Measurements from ENCODE around the gene IL37.
"Not testable (repeated sequence)": the region's sequence is repeated elsewhere in the genome, so short reads cannot be mapped to it uniquely, and the experiment has no call there.

The IL37 gene

DNA sequence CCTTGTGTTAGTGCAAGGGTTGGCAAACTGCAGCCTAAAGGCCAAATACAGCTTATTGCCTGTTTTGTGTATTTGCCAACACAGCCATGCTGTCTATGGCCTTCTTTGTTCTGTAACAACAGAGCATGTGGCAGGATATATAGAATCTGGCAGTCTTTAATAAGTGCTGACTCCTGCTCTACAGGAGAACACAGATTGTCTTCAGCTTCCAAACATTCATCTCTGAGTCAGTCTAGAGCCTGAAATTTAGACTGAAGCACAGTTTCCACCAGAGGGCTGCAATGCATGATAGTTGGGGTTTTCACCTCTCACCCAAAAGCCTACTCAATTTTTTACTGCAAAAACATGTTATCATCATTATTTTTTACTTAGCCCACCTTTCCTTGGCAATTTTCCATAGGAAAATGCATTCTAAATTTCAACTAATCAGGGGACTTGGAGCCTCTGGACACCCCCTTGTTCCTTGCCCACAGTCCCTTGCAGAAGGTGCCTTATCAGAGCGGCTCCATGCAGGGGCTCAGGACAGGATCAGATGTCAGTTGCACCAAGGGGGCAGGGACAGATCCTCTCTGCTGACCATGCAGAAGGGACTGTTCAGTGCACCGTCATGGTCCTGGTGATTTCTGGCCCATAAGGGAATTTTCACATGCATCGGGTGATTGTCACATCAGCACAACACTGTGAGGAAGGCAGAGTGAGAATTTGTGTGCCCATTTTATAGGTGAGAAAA is 12.4 kb downstream of the IL37 start:
- Histone ChIP-seq H3K9ac (ENCODE audit: low read depth, low read length) (no peak overlapping the region), H3K36me3 (ENCODE audit: insufficient read depth, low read length) (no peaks in the 10 kb centered on the region), H3K9me3 (ENCODE audit: control insufficient read depth, insufficient read depth, low read length) (no peaks in the 10 kb centered on the region), H3K4me1 (ENCODE audit: insufficient read depth, low read length) (no peaks in the 10 kb centered on the region)

GRCh38 chr2:112923967-112924338 is 13.0 kb downstream of the IL37 start:
- no peaks in the 10 kb centered on the region for H3K9me3 ChIP-seq (ENCODE audit: control insufficient read depth, insufficient read depth, low read length)
- H3K9ac ChIP-seq (ENCODE audit: low read depth, low read length), result no peak overlapping the region
- H3K4me1 ChIP-seq (ENCODE audit: insufficient read depth, low read length), result no peaks in the 10 kb centered on the region
- H3K36me3 ChIP-seq (ENCODE audit: insufficient read depth, low read length), result no peaks in the 10 kb centered on the region

DNA sequence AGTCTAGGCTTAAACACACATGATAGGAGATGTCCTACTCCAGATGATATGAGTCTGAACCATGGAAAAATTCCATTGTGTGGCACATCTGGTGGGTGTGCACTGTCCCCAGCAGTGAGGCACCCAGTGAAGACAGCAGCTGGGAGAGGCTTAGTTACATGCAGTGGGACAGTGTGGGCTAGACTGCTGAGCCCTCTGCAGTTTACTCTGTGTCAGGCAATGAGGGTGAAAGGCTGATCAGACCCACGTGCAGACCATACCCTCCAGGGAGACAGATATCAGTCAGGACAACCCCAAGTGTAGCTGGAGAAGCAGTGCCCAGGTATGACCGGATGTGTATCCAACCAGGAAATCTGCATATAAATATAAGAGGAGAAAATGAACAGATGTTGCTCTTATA is 13.4 kb downstream of the IL37 start:
- H3K4me1 ChIP-seq (ENCODE audit: insufficient read depth, low read length), result no peaks in the 10 kb centered on the region
- H3K9ac ChIP-seq (ENCODE audit: low read depth, low read length), result no peak overlapping the region
- no peaks in the 10 kb centered on the region for H3K36me3 ChIP-seq (ENCODE audit: insufficient read depth, low read length)
- no peaks in the 10 kb centered on the region for H3K9me3 ChIP-seq (ENCODE audit: control insufficient read depth, insufficient read depth, low read length)

DNA sequence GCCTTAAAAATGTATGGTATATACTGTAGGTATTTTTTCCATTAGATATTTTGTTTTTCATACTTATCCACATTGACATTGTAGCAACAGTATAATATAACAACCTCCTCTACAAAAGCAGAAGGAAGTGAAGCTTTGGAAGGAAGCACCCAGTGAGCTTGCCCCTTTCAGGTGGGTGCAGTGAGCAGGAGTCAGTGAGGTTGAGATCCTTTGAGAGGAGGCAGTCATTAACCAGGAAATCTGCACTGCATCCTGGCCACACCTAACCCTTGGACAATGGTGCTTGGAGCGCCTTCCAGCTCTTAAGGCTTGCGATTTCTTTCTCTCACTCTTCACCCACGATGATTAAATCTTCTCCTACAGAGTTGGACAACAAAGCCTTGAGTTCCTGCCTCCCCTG is 13.9 kb downstream of the IL37 start:
- H3K9ac ChIP-seq (ENCODE audit: low read depth, low read length), result no peak overlapping the region
- H3K4me1 ChIP-seq (ENCODE audit: insufficient read depth, low read length), result no peaks in the 10 kb centered on the region
- H3K36me3 ChIP-seq (ENCODE audit: insufficient read depth, low read length), result no peaks in the 10 kb centered on the region
- no peaks in the 10 kb centered on the region for H3K9me3 ChIP-seq (ENCODE audit: control insufficient read depth, insufficient read depth, low read length)

- no peaks in the 10 kb centered on the region for H3K9me3 ChIP-seq (ENCODE audit: control insufficient read depth, insufficient read depth, low read length)
- H3K9ac ChIP-seq (ENCODE audit: low read depth, low read length), result no peak overlapping the region
- H3K36me3 ChIP-seq (ENCODE audit: insufficient read depth, low read length), result no peaks in the 10 kb centered on the region
- no peaks in the 10 kb centered on the region for H3K4me1 ChIP-seq (ENCODE audit: insufficient read depth, low read length)
Observed at GRCh38 chr2:112926707-112927106, 15.7 kb downstream of the IL37 start.

GRCh38 chr2:112927745-112928144 is 16.8 kb downstream of the IL37 start:
- Histone ChIP-seq H3K9me3 (ENCODE audit: control insufficient read depth, insufficient read depth, low read length) (no peaks in the 10 kb centered on the region), H3K9ac (ENCODE audit: low read depth, low read length) (no peak overlapping the region), H3K36me3 (ENCODE audit: insufficient read depth, low read length) (no peaks in the 10 kb centered on the region), H3K4me1 (ENCODE audit: insufficient read depth, low read length) (no peaks in the 10 kb centered on the region)

- Histone ChIP-seq H3K36me3 (ENCODE audit: insufficient read depth, low read length) (no peaks in the 10 kb centered on the region), H3K9me3 (ENCODE audit: control insufficient read depth, insufficient read depth, low read length) (no peaks in the 10 kb centered on the region), H3K4me1 (ENCODE audit: insufficient read depth, low read length) (no peaks in the 10 kb centered on the region), H3K9ac (ENCODE audit: low read depth, low read length) (no peak overlapping the region)
Observed at GRCh38 chr2:112933261-112933660, 22.3 kb downstream of the IL37 start.

DNA sequence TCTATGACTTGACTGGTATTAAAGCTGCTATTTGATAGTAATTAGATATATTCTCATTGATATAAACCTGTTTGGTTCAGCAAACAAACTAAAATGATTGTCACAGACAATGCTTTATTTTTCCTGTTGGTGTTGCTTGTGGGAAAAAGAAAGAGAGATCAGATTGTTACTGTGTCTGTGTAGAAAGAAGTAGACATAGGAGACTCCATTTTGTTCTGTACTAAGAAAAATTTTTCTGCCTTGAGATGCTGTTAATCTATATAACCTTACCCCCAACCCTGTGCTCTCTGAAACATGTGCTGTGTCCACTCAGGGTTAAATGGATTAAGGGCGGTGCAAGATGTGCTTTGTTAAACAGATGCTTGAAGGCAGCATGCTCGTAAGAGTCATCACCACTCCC is 23.2 kb downstream of the IL37 start:
- H3K9ac ChIP-seq (ENCODE audit: low read depth, low read length); H3K4me1 ChIP-seq (ENCODE audit: insufficient read depth, low read length); H3K36me3 ChIP-seq (ENCODE audit: insufficient read depth, low read length); H3K9me3 ChIP-seq (ENCODE audit: control insufficient read depth, insufficient read depth, low read length): not testable (repeated sequence)

- H3K4me1 ChIP-seq (ENCODE audit: insufficient read depth, low read length), result no peaks in the 10 kb centered on the region
- no peak overlapping the region for H3K9ac ChIP-seq (ENCODE audit: low read depth, low read length)
- no peaks in the 10 kb centered on the region for H3K36me3 ChIP-seq (ENCODE audit: insufficient read depth, low read length)
- H3K9me3 ChIP-seq (ENCODE audit: control insufficient read depth, insufficient read depth, low read length), result no peaks in the 10 kb centered on the region
Observed at GRCh38 chr2:112936927-112937232, 25.9 kb downstream of the IL37 start.

DNA sequence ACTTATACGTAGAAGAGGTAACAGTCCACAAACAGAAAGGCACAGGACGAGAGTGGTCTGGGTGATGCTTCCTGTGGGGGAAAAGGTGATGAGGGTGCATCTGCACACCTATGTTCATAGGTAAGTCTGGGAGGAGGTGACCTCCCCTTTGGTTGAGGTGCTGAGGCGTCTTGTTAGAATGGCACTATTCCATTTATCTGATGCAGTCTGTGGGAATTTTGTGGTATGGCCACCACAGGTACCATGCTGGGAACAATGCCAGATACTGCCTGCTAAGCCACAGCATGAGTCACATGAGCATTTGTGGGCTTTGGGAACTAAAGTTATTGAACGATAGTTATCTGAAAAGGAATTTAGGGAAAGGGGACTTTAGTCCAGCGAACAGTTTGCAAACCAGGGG is 27.9 kb downstream of the IL37 start:
- no peaks in the 10 kb centered on the region for H3K36me3 ChIP-seq (ENCODE audit: insufficient read depth, low read length)
- no peaks in the 10 kb centered on the region for H3K9me3 ChIP-seq (ENCODE audit: control insufficient read depth, insufficient read depth, low read length)
- no peak overlapping the region for H3K9ac ChIP-seq (ENCODE audit: low read depth, low read length)
- no peaks in the 10 kb centered on the region for H3K4me1 ChIP-seq (ENCODE audit: insufficient read depth, low read length)

DNA sequence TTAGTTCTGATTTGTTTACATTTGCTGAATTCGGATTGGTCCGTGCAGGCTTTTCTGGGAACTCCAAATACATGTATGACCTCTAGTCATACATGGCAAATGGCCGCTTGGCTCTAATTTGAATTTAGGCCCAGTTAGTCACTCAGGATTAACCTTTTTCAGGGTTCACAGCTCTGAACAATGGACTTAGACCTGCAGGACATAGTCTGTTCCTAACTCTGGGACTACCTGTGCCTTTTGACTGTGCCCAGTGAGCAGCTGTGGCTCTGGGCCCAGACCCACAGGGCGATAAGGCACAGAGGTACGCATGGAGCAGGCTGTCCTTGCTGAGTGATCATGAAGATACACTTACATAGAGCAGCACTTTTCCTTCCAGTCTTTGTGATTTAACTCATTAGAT is 28.5 kb downstream of the IL37 start:
- no peaks in the 10 kb centered on the region for H3K4me1 ChIP-seq (ENCODE audit: insufficient read depth, low read length)
- H3K9me3 ChIP-seq (ENCODE audit: control insufficient read depth, insufficient read depth, low read length), result no peaks in the 10 kb centered on the region
- no peaks in the 10 kb centered on the region for H3K36me3 ChIP-seq (ENCODE audit: insufficient read depth, low read length)
- H3K9ac ChIP-seq (ENCODE audit: low read depth, low read length), result no peak overlapping the region

- Histone ChIP-seq H3K36me3 (ENCODE audit: insufficient read depth, low read length) (no peaks in the 10 kb centered on the region), H3K9me3 (ENCODE audit: control insufficient read depth, insufficient read depth, low read length) (no peaks in the 10 kb centered on the region), H3K4me1 (ENCODE audit: insufficient read depth, low read length) (no peaks in the 10 kb centered on the region), H3K9ac (ENCODE audit: low read depth, low read length) (no peak overlapping the region)
Observed at GRCh38 chr2:112940859-112941625, 30.1 kb downstream of the IL37 start.

DNA sequence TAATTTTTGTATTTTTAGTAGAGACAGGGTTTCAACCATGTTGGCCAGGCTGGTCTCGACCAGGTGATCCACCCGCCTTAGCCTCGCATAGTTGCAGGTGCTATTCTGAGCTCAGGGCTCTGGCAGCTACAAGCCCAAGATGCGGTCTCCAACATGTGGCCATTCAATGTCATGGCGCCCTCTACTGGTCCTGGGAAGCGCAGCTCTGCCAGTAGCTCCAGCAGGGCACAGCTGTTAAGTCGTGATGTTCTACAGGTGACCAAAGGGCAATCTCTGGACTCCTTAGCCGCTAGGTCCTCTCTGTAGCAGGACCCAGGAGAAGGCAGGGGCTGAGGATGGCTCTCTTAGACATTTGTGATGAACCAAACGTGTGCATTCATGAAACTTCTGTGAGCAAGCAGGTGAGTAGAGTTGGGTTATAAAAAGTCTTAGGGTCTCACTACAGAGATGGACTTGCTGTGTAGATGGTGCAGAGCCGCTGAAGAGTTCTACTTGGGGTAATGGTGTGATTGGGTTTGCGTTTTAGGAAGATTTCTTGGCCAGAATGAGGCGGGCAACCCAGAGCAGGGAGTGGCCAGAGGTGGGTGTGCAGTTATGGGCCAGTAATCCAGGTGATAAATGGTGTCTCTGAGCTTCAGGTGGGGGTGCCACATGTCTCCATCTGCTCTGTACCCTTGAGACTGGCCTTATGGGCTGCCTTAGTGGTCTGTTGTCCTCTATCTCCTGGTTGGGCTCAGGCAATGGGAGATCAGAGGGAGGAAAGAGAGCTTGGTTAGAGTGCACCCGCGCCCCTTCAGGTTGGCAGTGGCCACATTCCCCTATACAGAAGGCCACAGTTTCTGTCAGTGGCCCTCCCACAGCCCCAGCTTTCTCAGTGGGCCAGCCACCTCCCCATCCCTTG is 31.0 kb downstream of the IL37 start:
- Histone ChIP-seq H3K4me1 (ENCODE audit: insufficient read depth, low read length) (no peaks in the 10 kb centered on the region), H3K9me3 (ENCODE audit: control insufficient read depth, insufficient read depth, low read length) (no peaks in the 10 kb centered on the region), H3K36me3 (ENCODE audit: insufficient read depth, low read length) (no peaks in the 10 kb centered on the region), H3K9ac (ENCODE audit: low read depth, low read length) (no peak overlapping the region)

DNA sequence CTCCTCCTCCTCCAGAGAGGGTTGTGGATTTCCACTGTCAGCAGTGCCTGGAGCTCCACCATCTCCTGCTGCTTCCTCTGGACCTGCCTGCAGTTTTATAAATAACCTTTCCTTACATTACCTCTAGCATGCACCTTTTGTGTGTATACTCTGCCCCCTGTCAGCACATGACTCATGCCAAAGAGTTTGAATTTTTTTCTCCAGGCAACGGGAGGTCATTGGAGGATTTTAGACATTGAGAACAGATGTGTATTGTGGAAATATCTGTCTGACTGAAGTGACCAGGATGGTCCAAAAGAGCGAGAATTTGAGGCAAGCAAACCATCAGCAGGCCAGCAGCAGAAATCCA is 31.7 kb downstream of the IL37 start:
- no peaks in the 10 kb centered on the region for H3K4me1 ChIP-seq (ENCODE audit: insufficient read depth, low read length)
- no peak overlapping the region for H3K9ac ChIP-seq (ENCODE audit: low read depth, low read length)
- no peaks in the 10 kb centered on the region for H3K9me3 ChIP-seq (ENCODE audit: control insufficient read depth, insufficient read depth, low read length)
- H3K36me3 ChIP-seq (ENCODE audit: insufficient read depth, low read length), result no peaks in the 10 kb centered on the region

- Histone ChIP-seq H3K4me1 (ENCODE audit: insufficient read depth, low read length) (no peaks in the 10 kb centered on the region), H3K9ac (ENCODE audit: low read depth, low read length) (no peak overlapping the region), H3K9me3 (ENCODE audit: control insufficient read depth, insufficient read depth, low read length) (no peaks in the 10 kb centered on the region), H3K36me3 (ENCODE audit: insufficient read depth, low read length) (no peaks in the 10 kb centered on the region)
Observed at GRCh38 chr2:112944971-112945370, 34.0 kb downstream of the IL37 start.

Measured in ES-I3 (cell line).